GM21515 (cell line): ENCODE results near the gene ETV5.

Source experiments
- ATAC-seq: cut with Tn5 transposase; IDR thresholded peaks from one replicate; pipeline ENCODE4 v1.9.1; 2021; ENCODE audit not compliant: unreplicated experiment

The ETV5 gene

DNA sequence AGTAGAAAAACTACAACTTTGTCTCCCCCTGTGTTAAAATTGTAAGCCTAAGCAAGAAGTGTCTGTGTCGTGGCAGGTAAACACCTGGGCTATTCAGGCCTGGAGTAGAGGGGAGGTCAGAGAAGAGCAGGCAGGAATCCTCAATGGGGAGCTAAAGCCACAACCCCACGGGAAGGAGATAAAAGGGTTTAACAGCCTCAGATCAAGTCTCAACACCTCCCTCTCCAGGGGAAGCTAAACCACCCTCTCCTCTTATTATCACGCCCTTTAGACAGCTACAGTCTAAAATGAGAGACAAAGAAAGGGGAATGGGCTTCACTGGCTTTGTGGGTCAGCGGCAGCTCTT, 11.6 kb downstream of the ETV5 start:
- ATAC-seq, result no peak

DNA sequence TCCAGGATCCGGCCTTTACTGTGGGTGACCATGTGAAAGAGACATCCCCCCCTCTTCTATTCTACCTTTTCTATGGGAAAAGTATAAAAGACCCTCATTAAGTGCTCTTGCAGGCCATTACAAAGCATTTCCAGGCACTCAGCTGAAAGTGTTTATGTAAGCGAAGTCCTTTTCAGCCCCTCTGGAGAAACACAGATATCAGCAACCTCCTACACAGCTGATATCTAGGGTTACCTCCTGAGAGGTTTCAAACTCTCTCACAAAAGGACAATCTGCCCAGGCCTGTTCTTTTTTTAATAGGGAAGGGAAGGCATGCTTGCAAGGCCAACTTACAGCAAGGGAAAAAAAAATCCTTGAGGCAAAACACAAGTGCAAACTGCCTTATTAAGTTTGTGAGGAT, 12.6 kb downstream of the ETV5 start:
- ATAC-seq, result no peak

DNA sequence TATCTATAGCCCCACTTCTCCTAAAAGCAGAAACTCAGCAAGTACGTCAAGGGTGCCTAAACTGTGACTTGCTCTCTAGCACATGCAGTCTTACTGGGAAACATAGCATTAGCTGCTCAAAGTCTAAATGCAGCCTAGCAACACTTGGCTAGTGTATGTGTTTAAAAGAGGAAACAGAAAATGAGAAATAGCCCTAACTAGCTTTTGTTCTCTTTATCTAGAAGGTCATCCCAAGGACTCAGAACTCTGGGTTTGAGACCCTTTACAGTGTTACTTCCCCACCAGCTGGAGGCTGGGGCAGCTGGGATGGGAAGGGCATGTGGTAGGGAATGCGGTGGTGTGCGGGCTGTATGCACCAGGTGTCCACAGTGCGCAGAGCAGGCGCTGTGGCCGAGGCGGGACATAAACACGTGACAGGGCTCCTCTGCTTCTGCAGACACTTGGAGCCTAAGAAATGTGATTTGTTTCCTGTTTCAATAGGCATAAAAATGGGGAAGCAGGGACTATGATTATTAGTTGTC, 13.3 kb downstream of the ETV5 start:
- ATAC-seq, result no peak

DNA sequence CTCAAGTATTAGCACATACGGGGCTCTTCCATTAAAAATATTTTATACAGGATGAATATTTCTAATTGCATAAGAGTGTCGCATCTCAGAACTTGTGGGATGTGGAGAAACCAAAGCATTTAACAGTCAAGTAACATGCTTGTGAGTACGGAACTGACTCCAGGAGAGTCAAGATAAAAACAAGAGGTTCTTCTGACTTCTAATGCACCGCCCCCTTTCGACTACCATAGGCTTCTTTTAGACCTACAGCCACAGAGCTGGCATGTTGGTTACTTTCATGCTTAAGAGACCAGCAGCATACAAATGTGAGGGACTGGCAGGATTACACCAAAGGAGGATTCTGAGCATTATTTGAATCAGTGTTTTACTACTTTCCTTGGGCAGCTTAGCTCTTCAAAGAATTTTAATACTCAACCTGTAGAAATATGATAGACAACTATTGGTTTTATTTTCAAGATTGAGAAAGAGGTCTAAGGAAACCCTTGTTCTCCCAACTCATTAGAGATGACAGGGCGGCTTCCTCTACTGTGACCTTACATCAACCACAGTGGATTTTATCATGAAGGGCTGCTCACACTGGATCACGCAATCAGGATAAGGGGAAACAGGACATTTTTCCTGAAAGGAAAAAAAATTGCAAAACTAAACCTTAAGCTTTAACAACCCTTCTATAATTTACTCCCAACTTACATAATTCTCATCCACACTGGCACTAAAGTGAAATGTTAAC, 14.0 kb downstream of the ETV5 start:
- no peak for ATAC-seq

DNA sequence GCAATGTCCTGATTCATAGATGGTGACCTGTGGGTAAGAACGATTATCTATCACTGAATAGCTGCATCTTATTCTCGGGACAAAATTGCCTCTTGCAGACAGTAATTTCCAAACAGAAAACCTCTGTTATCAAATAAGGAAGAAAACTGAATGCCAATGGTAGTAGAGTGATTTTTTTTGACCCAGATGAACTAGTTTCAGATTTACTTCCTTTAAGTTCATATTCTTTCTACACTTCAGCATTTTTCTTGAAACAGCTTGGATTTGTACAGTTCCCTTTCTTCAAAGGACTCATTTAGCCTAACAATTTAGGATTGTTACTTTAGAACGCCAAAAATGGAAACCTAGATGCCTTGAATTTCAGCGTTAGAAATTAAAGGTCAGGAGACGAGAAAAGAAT, 14.6 kb downstream of the ETV5 start:
- ATAC-seq, result no peak

DNA sequence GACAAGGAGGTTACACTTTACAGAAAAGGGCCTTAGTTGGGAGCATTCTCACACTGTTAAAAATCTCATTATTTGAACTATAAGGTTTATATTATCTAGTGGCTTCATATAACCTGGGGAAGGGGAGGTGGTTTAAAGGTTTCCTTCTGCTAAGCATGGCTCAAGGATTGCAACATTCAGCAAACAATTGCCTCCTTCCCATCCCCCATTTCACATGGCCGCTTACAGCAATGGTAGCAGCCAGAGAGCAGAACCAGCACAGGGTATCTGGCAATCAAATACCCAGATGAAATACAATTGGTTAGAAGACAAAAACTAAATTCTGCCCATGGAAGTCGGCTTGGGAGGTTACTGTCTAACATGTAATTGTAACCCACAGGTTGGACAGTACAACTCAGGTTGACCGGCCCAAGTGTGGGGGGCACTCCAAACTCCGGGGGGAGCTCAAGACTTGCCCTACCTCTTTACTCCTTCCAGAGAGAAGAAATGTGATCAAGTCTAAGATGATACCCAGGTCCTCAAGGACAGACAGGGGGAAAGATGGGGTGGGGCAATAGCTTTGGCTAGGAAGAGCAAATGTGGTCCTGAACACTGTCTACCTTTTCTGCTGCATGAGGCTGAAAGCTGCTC, 15.5 kb downstream of the ETV5 start:
- no peak for ATAC-seq

DNA sequence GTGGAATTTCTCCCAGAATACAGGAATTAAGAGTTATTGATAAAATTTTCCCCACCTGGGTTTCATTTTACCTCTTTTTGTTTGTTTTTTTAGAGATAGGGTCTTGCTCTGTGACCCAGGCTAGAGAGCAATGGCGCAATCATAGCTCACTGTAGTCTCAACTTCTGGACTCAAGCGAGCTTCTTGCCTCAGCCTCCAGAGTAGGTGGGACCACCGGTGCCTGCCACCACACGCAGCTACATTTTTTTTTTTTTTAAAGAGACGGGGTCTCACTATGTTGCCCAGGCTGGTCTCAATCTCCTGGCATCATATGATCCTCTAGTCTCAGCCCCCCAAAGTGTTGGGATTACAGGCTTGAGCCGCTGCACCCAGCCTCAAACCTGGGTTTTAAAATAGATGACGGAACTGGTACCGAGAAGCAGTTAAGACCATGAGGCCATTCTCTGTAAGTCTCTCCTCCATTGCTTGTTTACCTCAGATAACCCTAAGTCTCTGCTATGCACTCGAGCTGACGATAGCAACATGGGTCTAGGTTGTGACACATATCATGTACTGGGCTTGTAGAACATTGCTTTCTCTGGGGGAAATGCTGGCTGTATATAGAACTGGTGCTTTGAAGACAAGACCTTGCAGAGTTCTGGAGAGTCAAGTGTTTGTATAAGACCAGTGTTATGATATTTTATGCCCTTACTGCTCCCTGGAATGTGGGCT, 16.4 kb downstream of the ETV5 start:
- ATAC-seq, result no peak

DNA sequence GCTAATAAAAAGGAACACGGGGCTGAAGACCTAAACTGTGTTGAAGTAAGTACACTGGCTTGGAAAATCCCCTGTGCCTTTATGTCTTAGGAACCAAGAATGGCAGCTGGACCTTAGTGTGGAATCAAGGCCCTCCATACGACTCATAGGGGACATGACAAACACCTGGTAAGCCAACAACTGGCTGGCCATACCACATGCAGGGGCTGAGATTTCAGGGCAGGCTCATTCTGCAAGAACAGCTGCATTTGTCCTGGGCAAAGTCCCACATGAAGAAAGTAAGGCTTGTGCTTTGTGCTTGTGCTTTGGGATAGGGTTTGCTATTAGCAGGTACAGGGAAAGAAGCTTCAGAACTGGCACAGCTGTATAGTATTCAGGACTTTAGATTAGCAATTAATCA, 18.0 kb downstream of the ETV5 start:
- ATAC-seq, result no peak

DNA sequence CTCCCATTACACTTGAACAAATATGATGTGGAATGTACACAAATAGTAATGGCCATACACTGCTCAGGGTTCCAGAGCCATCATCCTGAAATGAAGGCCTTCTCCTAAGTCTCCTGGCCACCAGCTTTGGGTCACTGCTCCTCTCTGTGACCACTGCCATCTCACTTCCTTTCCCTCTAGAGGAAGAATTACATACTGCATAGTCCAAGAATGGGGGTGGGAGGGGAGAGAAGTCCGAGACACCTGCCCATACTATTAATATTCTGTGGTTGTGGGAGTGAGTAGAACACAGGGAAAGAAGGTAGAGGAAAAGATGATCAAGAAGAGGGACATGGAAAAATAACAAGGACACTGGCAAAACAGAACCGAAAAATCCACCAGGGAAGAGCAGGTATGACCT, 20.6 kb downstream of the ETV5 start:
- ATAC-seq, result no peak

DNA sequence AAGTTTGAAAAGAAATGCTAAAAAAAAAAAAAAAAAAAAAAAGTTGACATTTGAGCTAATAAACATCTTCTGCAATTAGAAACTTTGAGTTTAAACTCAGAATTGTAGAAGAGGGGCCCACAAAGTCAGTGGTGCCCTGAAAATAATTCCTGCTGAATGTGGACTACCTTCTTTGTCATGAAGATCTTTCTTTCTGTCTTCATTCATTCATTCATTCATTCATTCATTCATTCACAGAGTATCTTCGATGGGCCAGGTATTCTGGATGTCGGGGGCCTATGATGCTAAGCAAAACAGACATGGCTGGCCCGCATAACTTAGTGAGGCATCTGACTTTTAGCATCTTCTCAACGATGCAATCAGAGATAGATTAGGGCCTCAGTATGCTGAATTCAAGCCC, 24.6 kb downstream of the ETV5 start:
- no peak for ATAC-seq

DNA sequence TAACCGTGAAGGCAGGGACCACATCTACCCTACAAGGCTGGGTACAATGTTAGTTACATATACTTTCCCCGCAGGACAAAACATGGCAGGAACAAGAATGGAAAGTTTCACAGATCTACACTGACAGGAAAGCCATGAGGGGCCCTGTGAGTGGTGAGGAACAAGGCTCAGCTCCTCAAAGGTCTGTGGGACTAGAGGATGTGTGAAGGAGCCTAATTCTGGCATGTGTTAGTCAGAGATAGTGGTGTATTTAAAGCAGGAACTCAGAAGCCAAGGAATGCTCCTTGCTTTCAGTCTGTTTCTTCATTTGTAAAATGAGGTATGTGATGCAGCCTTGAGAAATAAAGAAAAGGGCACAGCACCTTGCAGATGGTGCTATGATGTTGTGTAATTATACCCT, 25.1 kb downstream of the ETV5 start:
- ATAC-seq, result no peak

DNA sequence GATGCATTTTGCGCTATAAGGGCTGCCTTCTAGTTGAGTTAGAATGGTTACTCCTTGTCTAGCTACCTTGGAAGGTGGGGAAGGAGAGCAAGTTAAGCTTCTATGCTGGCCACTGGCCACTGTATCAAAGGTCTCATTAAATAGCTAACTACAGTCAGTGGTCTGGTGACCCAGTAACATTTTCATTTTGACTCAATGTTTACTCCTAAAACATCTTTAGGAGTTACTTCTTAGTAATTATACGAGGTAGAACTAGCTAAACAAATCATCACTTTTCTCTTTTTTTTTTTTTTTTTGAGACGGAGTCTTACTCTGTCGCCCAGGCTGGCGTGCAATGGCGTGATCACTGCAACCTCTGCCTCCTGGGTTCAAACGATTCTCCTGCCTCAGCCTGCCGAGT, 26.7 kb downstream of the ETV5 start:
- no peak for ATAC-seq

DNA sequence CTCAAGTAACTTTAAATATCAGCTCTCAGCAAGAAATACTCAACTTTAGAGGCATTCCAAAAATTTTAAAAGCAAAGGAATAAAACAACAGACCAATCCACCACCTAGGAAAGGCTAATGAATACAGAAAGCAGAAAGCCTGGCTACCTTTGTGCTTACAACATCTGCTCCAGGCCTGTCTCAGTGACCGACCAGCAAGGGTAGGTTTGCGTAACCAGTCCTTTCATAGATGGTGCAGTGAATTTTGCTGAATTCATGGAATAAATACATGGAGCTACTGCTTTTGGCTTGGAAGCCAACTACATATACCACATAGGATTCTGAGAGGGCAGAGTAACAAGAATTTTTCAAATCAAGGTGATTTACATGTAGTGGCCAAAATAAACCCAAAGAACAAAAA, 27.2 kb downstream of the ETV5 start:
- no peak for ATAC-seq

DNA sequence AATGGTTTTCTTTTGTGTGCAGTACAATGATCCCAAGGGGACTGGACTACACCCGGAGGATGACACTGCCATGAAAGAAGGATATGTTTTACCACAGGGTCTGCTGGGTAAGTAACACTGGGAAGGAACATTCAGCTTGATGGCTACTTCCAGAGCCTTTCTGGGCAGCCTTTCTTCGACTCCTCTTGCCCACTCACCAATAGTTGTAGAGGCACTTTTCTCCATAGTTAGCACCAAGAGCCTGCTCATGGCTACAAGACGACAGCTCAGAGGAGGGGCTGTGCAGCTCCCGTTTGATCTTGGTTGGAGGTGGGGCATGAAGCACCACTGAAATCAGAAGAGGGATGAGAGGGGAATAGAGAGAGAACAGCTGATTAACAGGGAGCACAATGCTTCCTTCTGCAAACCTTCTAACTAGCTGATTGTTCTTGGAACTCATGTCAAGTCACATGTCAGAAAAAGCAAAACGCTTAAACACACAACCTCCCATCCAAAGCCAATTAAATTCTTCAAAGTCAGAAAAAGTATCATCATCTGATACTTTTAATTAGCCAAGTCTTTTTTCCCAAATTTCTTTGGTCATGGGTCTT, 27.9 kb downstream of the ETV5 start:
- no peak for ATAC-seq

DNA sequence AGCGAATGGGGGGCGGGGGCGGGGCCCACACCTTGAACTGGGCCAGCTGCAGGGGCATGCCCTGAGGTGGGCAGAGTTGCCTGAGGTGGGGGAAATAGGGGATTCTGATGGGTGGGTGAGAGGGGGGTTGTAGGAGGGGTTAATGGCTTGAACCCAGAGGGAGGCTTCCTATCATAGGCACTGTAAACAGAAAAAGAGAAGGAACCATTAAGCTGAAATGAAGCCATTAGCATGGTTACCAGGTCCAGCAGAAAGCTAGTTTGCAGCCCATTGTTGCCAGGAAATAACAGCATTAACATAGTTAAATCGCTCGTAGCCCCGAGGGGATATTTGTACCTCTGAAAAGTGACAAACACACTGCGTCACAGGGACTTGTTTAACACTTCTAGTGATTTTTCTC, 29.0 kb downstream of the ETV5 start:
- ATAC-seq, result no peak

DNA sequence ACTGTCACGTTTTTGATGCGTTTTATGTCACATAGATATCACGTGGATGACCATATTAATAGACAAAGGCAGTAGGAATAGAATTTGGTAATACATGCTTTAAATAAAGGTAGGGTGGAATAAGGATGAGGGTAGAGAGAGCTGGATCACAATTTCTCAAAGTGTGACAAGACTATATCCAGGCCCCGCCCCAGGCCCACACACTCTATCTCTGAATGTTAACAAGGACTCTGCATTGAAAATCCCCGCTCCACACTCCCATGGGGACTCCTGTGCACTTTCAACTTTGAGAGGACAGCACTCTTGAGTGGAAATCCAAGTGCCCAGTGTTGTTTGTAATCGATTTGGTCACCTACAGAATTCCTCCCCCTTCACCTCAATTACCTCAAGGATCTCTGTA, 31.4 kb downstream of the ETV5 start:
- ATAC-seq, result no peak

DNA sequence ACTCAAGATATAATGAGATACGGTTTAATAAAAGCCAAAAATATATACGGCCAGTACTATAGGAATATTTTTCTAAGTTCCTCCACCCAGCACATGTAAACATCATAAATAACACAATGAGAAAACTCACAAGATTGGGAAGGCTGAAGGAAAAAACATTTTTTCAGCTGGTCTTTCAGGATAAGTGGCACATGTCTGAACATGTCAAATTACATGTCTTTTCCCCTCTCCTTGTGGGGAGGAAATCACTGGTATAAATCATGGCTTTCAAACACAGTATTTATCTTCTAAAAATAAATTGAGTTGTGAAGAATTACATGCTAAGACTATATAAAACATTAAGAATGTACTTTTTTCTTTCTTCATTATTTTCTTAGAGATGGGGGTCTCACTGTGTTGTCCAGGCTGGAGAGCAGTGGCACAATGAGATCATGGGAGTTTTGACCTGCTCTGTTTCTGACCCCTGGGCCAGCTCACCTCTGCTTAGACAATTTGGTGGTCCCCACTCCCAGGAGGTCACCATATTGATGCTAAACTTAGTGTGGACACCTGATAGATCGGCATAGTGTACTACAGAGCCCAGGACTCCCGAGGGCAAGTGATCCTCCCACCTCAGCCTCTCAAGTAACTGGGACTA, 32.8 kb downstream of the ETV5 start:
- no peak for ATAC-seq

DNA sequence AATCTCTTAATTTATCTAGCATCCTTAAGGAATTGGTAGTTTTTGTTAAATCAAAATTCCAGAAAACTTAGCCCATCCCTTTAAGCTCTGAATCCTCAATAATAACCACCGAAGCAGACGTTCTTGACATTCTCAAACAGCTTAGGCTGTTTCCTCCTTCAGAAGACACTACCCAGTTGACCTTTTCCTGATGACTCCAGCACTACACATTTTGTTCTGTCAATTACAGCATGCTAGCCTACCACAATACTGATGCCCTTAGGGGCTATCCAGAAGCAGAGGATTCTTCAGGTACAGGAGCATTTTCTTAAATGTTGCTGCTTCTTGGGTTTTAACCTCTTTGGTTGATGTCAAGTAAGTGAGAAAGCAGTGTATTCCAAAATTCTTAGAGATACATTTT, 33.4 kb downstream of the ETV5 start:
- ATAC-seq, result no peak

DNA sequence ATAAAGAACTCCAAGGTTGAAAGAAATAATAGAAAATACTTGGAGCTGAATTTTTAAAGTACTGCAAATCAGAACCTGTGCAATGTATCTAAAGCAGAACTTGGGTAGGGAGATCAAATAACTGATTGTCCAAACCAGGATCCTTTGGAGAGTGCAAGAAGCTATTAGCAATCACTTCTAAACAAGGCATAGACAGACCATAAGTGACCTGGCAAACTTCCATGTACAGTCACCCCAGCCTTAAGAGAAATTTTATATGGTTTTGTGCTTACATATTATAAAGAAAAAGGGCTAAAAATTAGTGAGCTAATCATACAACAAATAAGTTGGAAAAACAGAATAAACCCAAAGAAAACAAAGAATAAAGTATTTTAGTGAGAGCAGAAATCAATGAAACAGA, 35.2 kb downstream of the ETV5 start:
- ATAC-seq, result no peak

DNA sequence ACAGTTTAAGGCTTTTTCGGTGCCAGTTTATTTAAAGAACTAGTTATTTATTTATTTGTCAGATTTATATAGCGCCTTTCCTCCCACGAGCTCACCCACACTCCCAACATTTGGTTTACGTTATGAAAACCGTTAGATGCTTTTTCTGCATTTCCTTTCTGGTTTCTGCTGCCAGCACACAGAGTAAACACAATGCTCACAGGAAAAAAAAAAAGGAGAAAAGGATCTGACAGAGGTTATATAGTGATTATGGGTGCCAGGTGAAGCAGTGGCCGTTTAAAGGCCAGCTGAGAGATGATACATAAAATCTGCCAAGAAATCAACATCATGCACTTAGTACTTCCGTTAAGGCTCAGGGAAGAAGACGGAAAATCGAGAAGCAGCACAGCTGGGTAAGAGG, 37.9 kb downstream of the ETV5 start:
- ATAC-seq, result no peak

DNA sequence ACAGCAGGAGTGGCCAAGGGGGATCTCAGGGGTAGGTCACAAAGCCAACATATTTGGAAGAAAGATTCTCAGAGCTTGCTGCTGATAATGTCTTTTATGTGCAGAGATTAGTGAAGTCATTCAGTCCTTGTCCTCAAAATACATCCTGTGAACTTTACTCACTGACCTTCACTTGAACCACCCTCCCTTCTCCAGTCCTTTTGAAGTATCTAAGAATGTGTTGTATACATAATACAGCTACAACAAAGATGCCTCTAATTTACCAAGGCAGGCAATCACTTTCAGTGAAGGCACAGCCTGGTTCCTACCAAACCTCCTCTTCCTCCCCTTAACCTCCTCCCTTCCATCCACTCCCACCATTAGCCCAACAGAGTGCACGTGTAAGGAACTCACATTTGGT, 38.3 kb downstream of the ETV5 start:
- ATAC-seq, result no peak

DNA sequence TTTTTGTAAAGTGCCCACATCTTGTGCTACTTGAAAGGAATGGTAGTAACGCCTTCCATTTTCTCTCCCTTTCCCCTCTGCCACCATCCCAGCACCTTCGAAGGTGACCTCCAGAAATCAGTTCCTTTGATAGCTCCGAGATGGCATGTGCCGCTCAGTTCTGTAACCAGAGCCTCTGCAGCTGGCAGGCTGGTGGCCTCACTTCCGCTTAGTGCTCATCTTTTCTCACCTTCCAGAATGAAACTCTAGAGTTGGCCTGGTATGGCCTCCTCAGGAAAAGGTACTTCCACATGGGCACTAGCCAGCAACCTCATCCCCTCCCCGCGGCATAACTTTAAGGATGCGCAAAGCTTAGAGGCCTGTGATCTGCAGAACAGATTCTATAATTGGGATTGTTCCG, 38.8 kb downstream of the ETV5 start:
- ATAC-seq, result no peak
